ENCODE measurements around the gene TSPAN18.

The TSPAN18 gene

DNA sequence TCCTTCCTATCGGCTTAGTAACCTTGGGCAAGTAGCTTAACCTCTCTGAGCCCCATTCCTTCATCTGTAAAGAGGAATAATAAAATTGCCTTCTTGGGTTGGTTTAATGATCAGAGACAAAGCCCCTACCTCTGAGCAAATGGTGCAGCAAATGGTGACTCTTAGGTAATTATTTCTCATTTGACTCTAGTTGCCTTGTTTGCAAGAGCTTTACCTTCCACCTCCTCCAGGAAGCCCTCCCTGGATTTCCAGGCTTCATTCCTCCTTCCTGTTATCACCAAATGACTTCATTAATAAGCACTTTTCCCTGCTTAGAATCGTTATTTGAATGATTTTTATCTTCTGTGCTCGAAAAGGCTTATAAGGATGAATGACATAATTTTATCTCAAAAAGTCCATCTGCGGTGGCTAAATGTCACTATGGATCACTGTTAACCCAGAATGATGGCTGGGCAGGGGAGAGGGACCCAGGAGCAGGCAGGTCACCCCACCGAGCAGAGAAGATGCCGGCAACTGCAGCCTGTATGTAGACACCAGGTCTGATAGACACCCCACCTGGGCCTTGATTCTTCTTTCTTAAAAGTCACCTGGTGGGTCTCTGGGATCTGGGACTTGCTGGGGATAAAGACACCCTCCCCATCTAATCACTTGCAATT is 106.6 kb downstream of the TSPAN18 start:
- Histone ChIP-seq H3K4me2 (ENCODE audit: insufficient read depth, low read length, poor library complexity, severe bottlenecking) (no peak overlapping the region), H3K9me3 (replicated peaks in 1 of 2; ENCODE audit: control insufficient read depth in 2 of 2, insufficient read depth in 1 of 2, low read depth in 1 of 2, low read length in 2 of 2) (peaks cover 4 to 10% of the 10 kb centered on the region in 2 donors)
- WGBS, 2 donors (ENCODE audit: extremely low coverage in 2 of 2, insufficient read length in 2 of 2, insufficient replicate concordance in 1 of 2) = no CpG with 5 or more reads among the region's 6 CpGs

GRCh38 chr11:44833877-44834452 is 107.2 kb downstream of the TSPAN18 start:
- no peak overlapping the region for H3K4me3 ChIP-seq (ENCODE audit: low read length in 2 of 2)
- no CpG with 5 or more reads among the region's 8 CpGs for WGBS, 2 donors (ENCODE audit: extremely low coverage in 2 of 2, insufficient read length in 2 of 2, insufficient replicate concordance in 1 of 2)
- peak overlapping the region; percentile 27 for H3K4me2 ChIP-seq (ENCODE audit: insufficient read depth, low read length, poor library complexity, severe bottlenecking)

More for the DNA sequence above, 106.6 kb downstream of the TSPAN18 start:
- Histone ChIP-seq H3K79me1 (ENCODE audit: low read depth, low read length) (peaks cover 1% of the 10 kb centered on the region), H3K27me3 (ENCODE audit: control insufficient read depth in 3 of 3, insufficient read depth in 3 of 3, low read depth in 1 of 3, low read length in 3 of 3) (no peaks in the 10 kb centered on the region), H3K36me3 (replicated peaks in 1 of 2; ENCODE audit: control insufficient read depth in 2 of 2, insufficient read depth in 2 of 2, low read length in 2 of 2) (no peaks in the 10 kb centered on the region), H3K9ac (ENCODE audit: low read depth, low read length, poor library complexity) (no peak overlapping the region), H3K27ac (replicated peaks; ENCODE audit: low read length) (peak overlapping the region; percentile 86), H2BK5ac (ENCODE audit: low read length) (no peak overlapping the region), H3K14ac (ENCODE audit: low read length) (no peak overlapping the region), H2BK120ac (ENCODE audit: low read depth, low read length) (no peak overlapping the region), H4K91ac (ENCODE audit: low read depth, low read length, poor library complexity) (no peak overlapping the region), H3K23ac (ENCODE audit: low read depth, low read length, poor library complexity) (no peak overlapping the region), H3K4me1 (ENCODE audit: control insufficient read depth in 2 of 2, insufficient read depth in 1 of 2, low read depth in 1 of 2, low read length in 2 of 2) (peaks cover 22 to 25% of the 10 kb centered on the region in 2 donors), H2BK12ac (ENCODE audit: low read length) (no peak overlapping the region), H4K8ac (ENCODE audit: low read depth, low read length) (no peak overlapping the region), H2AK5ac (ENCODE audit: low read depth, low read length) (no peak overlapping the region), H3K4me3 (ENCODE audit: low read length in 2 of 2) (no peak overlapping the region), H2BK15ac (ENCODE audit: low read length) (no peak overlapping the region), H3K4ac (ENCODE audit: low read length) (no peak overlapping the region), H3K18ac (ENCODE audit: low read length) (no peak overlapping the region), H2AFZ (ENCODE audit: low read length) (no peak overlapping the region)
- no peak for DNase-seq (ENCODE audit: low spot score)

GRCh38 chr11:44834846-44835245 is 108.1 kb downstream of the TSPAN18 start:
- Histone ChIP-seq H2AFZ (ENCODE audit: low read length) (no peak overlapping the region), H2BK120ac (ENCODE audit: low read depth, low read length) (no peak overlapping the region), H3K27ac (replicated peaks; ENCODE audit: low read length) (peak overlapping the region; percentile 86), H3K36me3 (replicated peaks in 1 of 2; ENCODE audit: control insufficient read depth in 2 of 2, insufficient read depth in 2 of 2, low read length in 2 of 2) (no peaks in the 10 kb centered on the region), H3K9me3 (replicated peaks in 1 of 2; ENCODE audit: control insufficient read depth in 2 of 2, insufficient read depth in 1 of 2, low read depth in 1 of 2, low read length in 2 of 2) (peaks cover 4 to 10% of the 10 kb centered on the region in 2 donors), H2BK15ac (ENCODE audit: low read length) (peak overlapping the region; percentile 23), H3K9ac (ENCODE audit: low read depth, low read length, poor library complexity) (no peak overlapping the region), H3K23ac (ENCODE audit: low read depth, low read length, poor library complexity) (no peak overlapping the region), H3K4me3 (ENCODE audit: low read length in 2 of 2) (no peak overlapping the region), H2AK5ac (ENCODE audit: low read depth, low read length) (peak overlapping the region; percentile 56), H3K4ac (ENCODE audit: low read length) (peak overlapping the region; percentile 6), H3K18ac (ENCODE audit: low read length) (peak overlapping the region; percentile 91), H2BK5ac (ENCODE audit: low read length) (peak overlapping the region; percentile 73), H3K27me3 (ENCODE audit: control insufficient read depth in 3 of 3, insufficient read depth in 3 of 3, low read depth in 1 of 3, low read length in 3 of 3) (no peaks in the 10 kb centered on the region), H3K4me2 (ENCODE audit: insufficient read depth, low read length, poor library complexity, severe bottlenecking) (no peak overlapping the region), H3K4me1 (ENCODE audit: control insufficient read depth in 2 of 2, insufficient read depth in 1 of 2, low read depth in 1 of 2, low read length in 2 of 2) (peaks cover 18 to 30% of the 10 kb centered on the region in 2 donors), H4K91ac (ENCODE audit: low read depth, low read length, poor library complexity) (no peak overlapping the region), H4K8ac (ENCODE audit: low read depth, low read length) (no peak overlapping the region), H2BK12ac (ENCODE audit: low read length) (peak overlapping the region; percentile 63), H3K14ac (ENCODE audit: low read length) (no peak overlapping the region), H3K79me1 (ENCODE audit: low read depth, low read length) (peaks cover 1% of the 10 kb centered on the region)
- DNase-seq (ENCODE audit: low spot score) = no peak
- no CpG with 5 or more reads among the region's 6 CpGs for WGBS, 2 donors (ENCODE audit: extremely low coverage in 2 of 2, insufficient read length in 2 of 2, insufficient replicate concordance in 1 of 2)

More at GRCh38 chr11:44833877-44834452, 107.2 kb downstream of the TSPAN18 start:
- no peak overlapping the region for H4K8ac ChIP-seq (ENCODE audit: low read depth, low read length)
- peaks cover 18 to 23% of the 10 kb centered on the region in 2 donors for H3K4me1 ChIP-seq (ENCODE audit: control insufficient read depth in 2 of 2, insufficient read depth in 1 of 2, low read depth in 1 of 2, low read length in 2 of 2)
- peaks cover 1% of the 10 kb centered on the region for H3K79me1 ChIP-seq (ENCODE audit: low read depth, low read length)
- peak; percentile 60 for DNase-seq (ENCODE audit: low spot score)
- no peak overlapping the region for H2BK12ac ChIP-seq (ENCODE audit: low read length)
- no peak overlapping the region for H3K9ac ChIP-seq (ENCODE audit: low read depth, low read length, poor library complexity)
- no peak overlapping the region for H2BK15ac ChIP-seq (ENCODE audit: low read length)
- no peaks in the 10 kb centered on the region for H3K27me3 ChIP-seq (ENCODE audit: control insufficient read depth in 3 of 3, insufficient read depth in 3 of 3, low read depth in 1 of 3, low read length in 3 of 3)
- no peak overlapping the region for H4K91ac ChIP-seq (ENCODE audit: low read depth, low read length, poor library complexity)
- H3K23ac ChIP-seq (ENCODE audit: low read depth, low read length, poor library complexity) = no peak overlapping the region
- no peak overlapping the region for H3K14ac ChIP-seq (ENCODE audit: low read length)
- H2AK5ac ChIP-seq (ENCODE audit: low read depth, low read length) = no peak overlapping the region
- H3K18ac ChIP-seq (ENCODE audit: low read length) = no peak overlapping the region
- H3K27ac ChIP-seq (replicated peaks; ENCODE audit: low read length) = peak overlapping the region; percentile 86
- H2AFZ ChIP-seq (ENCODE audit: low read length) = peak overlapping the region; percentile 41
- peaks cover 4 to 10% of the 10 kb centered on the region in 2 donors for H3K9me3 ChIP-seq (replicated peaks in 1 of 2; ENCODE audit: control insufficient read depth in 2 of 2, insufficient read depth in 1 of 2, low read depth in 1 of 2, low read length in 2 of 2)
- H3K4ac ChIP-seq (ENCODE audit: low read length) = no peak overlapping the region
- H2BK5ac ChIP-seq (ENCODE audit: low read length) = no peak overlapping the region
- H2BK120ac ChIP-seq (ENCODE audit: low read depth, low read length) = no peak overlapping the region
- no peaks in the 10 kb centered on the region for H3K36me3 ChIP-seq (replicated peaks in 1 of 2; ENCODE audit: control insufficient read depth in 2 of 2, insufficient read depth in 2 of 2, low read length in 2 of 2)

GRCh38 chr11:44835296-44835695 is 108.5 kb downstream of the TSPAN18 start:
- Histone ChIP-seq H3K14ac (ENCODE audit: low read length) (no peak overlapping the region), H3K27ac (replicated peaks; ENCODE audit: low read length) (peak overlapping the region; percentile 86), H2BK12ac (ENCODE audit: low read length) (peak overlapping the region; percentile 63), H2BK15ac (ENCODE audit: low read length) (peak overlapping the region; percentile 23), H3K4me1 (ENCODE audit: control insufficient read depth in 2 of 2, insufficient read depth in 1 of 2, low read depth in 1 of 2, low read length in 2 of 2) (peaks cover 18 to 30% of the 10 kb centered on the region in 2 donors), H3K27me3 (ENCODE audit: control insufficient read depth in 3 of 3, insufficient read depth in 3 of 3, low read depth in 1 of 3, low read length in 3 of 3) (no peaks in the 10 kb centered on the region), H3K4ac (ENCODE audit: low read length) (peak overlapping the region; percentile 6), H2BK5ac (ENCODE audit: low read length) (peak overlapping the region; percentile 73), H3K79me1 (ENCODE audit: low read depth, low read length) (peaks cover 1% of the 10 kb centered on the region), H4K91ac (ENCODE audit: low read depth, low read length, poor library complexity) (no peak overlapping the region), H3K36me3 (replicated peaks in 1 of 2; ENCODE audit: control insufficient read depth in 2 of 2, insufficient read depth in 2 of 2, low read length in 2 of 2) (no peaks in the 10 kb centered on the region), H2AK5ac (ENCODE audit: low read depth, low read length) (peak overlapping the region; percentile 56), H2BK120ac (ENCODE audit: low read depth, low read length) (no peak overlapping the region), H3K9me3 (replicated peaks in 1 of 2; ENCODE audit: control insufficient read depth in 2 of 2, insufficient read depth in 1 of 2, low read depth in 1 of 2, low read length in 2 of 2) (peaks cover 4 to 10% of the 10 kb centered on the region in 2 donors), H2AFZ (ENCODE audit: low read length) (no peak overlapping the region), H3K18ac (ENCODE audit: low read length) (peak overlapping the region; percentile 91), H3K4me2 (ENCODE audit: insufficient read depth, low read length, poor library complexity, severe bottlenecking) (no peak overlapping the region), H4K8ac (ENCODE audit: low read depth, low read length) (no peak overlapping the region), H3K9ac (ENCODE audit: low read depth, low read length, poor library complexity) (no peak overlapping the region), H3K23ac (ENCODE audit: low read depth, low read length, poor library complexity) (no peak overlapping the region), H3K4me3 (ENCODE audit: low read length in 2 of 2) (no peak overlapping the region)
- no CpG with 5 or more reads among the region's 4 CpGs for WGBS, 2 donors (ENCODE audit: extremely low coverage in 2 of 2, insufficient read length in 2 of 2, insufficient replicate concordance in 1 of 2)
- no peak for DNase-seq (ENCODE audit: low spot score)
